C4-2B (cell line): ENCODE data around the gene CHRNA3.

Experiments used
- CTCF ChIP-seq: fragments of 450-650 bp; conservative IDR thresholded peaks from 2 replicates; pipeline ENCODE4 v1.5.1; 2017; ENCODE audit warnings: mild to moderate bottlenecking
- ZFX ChIP-seq: fragments of 450-650 bp; IDR thresholded peaks from 2 replicates; pipeline ENCODE4 v1.6.1; 2017

DNA sequence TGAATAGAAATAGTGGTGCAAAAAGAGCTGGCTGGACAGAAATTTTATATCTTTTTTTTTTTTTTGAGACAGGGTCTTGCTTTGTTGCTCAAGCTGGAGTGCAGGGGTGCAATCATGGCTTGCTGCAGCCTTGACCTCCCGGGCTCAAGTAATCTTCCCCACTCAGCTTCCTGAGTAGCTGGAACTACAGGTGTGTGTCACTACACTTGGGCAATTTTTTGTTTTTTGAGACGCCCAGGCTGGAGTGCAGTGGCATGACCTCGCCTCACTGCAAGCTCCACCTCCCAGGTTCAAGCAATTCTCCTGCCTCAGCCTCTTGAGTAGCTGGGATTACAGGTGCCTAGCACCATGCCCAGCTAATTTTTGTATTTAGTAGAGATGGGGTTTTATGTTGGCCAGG, 22.4 kb downstream of the CHRNA3 start:
- TF ChIP-seq CTCF = no peak
- no peak for TF ChIP-seq ZFX
